ENCODE measurements around the gene LIN28B. TPM values are rescaled to one million over a fixed set of nuclear protein-coding genes. Genes with fewer than 3 reads are reported as not detected.
A peak's percentile ranks its signal among the peaks of the same experiment; 100 is the strongest.
"Not testable (repeated sequence)": the region's sequence is repeated elsewhere in the genome, so short reads cannot be mapped to it uniquely, and the experiment has no call there.

The LIN28B gene
- polyA plus RNA-seq, 4 donors, result 0.08 to 0.17 (median 0.17) TPM

DNA sequence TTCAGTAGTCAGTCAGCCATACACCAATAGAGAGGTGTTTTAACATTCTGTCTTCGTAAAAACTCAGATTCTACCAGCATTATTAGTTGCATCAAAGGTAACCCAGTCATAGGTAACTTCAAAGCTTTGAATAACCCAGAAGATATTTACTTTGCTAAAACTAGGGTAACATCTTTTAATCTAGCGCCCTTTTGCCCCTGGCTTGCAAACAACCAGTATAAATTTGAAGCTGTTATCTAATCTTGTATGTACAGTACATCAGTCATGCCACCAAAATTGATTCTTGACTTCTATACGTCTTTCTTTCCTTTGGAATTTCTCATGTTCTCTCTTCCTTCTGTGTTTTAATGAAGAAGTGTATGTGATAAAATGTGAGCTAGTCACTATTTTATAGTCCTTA lies 109.3 kb downstream of the LIN28B start:
- DNase-seq (ENCODE audit: low read depth in 4 of 4, low spot score in 3 of 4), result no peak

DNA sequence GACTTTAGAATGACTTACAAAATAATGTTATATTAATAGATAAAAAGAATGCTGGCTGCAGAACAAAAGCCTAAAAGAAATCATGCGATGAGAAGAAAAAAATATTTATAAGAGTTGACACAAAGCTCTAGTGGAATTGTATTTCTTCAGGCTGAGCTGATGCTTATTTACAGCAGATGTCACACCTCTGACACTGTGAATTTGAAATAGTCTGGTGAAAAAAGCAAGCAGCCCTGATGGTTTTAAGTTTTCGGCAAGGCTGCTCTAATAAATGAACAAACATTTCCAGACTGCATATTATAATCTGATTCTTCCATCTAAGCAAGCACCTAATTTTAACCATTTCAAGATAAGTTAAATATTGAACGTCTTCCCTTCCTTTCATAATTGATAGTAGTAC lies 109.9 kb downstream of the LIN28B start:
- DNase-seq (ENCODE audit: low read depth in 4 of 4, low spot score in 3 of 4), result no peak

DNA sequence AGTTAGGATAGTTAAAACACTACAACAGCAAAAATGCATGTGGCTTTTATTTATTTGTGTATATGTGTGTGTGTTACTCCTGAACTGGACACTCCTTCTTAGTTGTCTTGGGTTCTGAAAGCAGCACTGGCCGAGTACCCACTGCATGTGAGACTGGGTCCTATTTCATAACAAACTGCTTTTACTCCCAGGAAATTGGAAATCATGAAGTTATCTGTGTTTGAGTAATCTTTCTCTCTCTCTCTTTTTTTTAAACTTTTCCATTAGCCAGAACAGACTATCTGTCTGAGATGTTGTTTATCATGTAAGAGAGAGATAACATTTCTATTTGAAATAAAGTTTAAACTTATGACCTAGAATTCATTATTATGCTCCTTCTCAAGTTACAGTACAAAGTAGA lies 110.4 kb downstream of the LIN28B start:
- DNase-seq (ENCODE audit: low read depth in 4 of 4, low spot score in 3 of 4), result no peak

DNA sequence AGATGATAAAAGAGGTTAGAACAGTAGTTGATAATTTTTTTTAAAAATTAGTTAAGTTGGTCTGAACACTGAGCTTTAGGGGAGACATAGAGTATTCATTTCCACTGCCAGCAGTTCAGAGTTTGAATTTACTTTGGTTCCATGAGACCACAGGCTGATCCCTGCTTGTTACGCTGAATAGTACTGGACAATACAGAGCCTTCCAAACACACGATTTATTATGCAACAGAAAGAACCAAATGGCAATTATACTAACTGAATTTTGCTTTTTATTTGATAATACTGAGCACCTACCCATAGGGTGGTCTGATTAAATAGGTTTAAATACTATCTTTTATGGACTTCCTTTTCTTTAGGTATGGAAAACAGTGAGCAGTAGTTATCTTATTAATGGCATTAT lies 111.5 kb downstream of the LIN28B start:
- no peak for DNase-seq (ENCODE audit: low read depth in 4 of 4, low spot score in 3 of 4)

DNA sequence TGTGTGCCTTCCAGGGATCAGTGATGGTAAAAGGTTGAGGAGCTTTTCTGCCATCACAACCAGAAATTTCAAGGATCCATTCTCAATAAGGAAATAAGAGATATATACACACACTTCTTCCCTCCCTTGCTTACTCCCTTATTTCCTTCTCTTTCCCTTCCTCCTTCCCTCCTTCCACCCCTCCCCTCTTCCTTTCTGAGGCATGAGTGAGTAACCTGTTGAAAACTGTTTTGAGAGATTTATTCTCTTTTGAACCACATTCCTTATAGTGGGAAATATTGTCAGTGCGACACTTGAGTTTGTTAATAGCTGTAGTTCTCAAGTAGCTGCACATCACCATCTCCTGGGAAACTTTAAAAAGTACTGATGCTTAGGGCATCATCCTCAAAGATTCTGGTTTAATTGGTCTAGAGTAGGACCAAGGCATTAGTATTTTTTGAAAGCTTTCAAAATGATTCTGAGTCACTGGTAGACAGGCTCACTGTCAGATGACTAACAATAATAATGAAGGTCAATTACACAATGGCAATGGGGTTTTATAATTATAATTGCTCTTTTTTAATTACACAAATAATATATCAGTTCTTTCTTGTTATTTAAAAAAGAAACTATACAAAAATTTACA lies 113.0 kb downstream of the LIN28B start:
- no peak for DNase-seq (ENCODE audit: low read depth in 4 of 4, low spot score in 3 of 4)

DNA sequence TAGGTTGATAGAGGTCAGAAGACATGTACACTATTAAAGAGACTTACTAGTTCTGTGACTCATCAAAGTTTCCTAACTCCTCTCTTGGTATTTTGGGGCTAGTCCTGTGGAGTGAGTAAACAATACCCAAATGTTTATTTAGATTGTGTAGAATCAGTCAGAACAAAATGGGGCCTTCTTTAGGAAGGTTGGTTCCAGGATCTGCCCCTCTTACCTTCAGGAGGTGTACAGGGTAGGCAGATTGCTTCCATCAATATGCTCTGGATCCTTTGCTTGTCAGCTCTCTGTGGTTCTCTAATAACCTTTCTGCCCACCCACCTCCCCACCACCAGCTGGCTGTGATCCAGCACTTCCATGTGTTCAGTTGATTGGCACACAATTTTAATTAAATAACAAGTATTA lies 115.9 kb downstream of the LIN28B start:
- no peak for DNase-seq (ENCODE audit: low read depth in 4 of 4, low spot score in 3 of 4)

DNA sequence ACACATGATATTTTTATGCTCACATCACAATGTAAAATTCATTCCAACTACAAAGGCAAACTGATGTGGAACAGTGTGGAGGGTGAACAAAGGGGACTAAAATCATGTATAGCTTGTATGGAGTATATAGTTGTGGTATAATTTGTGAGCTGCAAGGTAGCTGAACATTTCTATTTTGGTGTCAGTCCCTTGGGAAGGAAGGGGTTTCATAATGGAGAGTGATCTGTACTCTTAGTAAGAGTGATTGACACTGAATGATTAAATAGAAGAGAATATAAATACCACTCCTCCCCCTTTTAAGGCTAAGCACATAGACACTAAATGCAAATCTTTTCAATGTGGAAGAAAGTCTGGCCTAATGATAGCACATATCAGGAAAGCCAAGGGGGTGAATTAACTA lies 118.3 kb downstream of the LIN28B start:
- no peak for DNase-seq (ENCODE audit: low read depth in 4 of 4, low spot score in 3 of 4)

DNA sequence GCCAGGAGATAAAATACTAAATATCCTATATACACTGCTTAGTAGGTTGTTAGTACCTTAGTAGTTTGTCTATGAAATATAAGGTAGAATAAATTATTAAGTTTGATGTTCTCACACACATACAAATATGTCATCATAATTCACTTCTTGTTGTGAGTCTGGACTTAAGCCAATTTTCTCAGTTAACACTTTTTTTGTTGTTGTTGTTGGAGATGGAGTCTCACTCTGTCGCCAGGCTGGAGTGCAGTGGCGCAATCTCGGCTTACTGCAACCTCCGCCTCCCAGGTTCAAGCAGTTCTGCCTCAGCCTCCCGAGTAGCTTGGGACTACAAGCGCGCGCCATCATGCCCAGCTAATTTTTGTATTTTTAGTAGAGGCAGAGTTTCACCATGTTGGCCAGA lies 119.5 kb downstream of the LIN28B start:
- not testable (repeated sequence) for DNase-seq (ENCODE audit: low read depth in 4 of 4, low spot score in 3 of 4)

DNA sequence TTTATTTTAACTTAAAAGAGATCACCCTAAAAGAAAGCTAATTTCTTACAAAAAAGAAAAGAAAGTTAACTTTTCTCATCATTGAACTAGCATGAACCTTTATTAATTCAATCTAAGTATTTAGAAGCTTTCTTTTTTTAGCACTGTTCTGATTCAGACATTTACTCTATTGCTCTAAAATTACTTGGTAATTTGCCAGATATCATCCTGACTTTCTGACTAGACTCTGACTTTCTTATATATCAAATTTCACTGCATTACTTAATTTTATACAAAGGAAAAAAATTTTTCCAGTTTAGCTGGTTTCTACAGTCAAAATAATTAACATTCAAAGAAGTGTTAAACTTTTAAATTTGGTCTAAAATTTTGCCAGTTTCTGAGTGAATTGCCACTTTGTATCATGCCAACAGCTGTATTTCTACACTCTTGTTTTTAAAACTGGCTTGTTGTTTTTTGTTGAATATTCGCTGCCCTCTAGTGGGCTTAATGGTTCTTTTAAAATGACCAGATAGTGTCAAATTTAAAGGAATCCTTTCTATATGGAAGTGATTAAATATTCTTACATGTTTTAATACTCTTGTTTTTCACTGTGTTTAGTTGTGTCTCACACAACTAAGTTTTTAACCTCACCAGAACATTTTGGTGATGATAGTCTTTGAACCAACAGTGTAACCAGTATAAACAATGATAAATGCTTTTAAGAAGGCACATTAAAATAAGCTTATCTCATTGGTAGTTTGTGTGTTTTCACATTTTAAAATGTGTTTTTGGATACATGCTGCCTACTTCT lies 120.9 kb downstream of the LIN28B start:
- peak; percentile 7 to 39 (median 16) for DNase-seq (ENCODE audit: low read depth in 4 of 4, low spot score in 3 of 4)

DNA sequence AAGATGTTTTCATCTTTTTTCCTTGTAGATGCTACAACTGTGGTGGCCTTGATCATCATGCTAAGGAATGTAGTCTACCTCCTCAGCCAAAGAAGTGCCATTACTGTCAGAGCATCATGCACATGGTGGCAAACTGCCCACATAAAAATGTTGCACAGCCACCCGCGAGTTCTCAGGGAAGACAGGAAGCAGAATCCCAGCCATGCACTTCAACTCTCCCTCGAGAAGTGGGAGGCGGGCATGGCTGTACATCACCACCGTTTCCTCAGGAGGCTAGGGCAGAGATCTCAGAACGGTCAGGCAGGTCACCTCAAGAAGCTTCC lies 121.4 kb downstream of the LIN28B start:
- no peak for DNase-seq (ENCODE audit: low read depth in 4 of 4, low spot score in 3 of 4)

DNA sequence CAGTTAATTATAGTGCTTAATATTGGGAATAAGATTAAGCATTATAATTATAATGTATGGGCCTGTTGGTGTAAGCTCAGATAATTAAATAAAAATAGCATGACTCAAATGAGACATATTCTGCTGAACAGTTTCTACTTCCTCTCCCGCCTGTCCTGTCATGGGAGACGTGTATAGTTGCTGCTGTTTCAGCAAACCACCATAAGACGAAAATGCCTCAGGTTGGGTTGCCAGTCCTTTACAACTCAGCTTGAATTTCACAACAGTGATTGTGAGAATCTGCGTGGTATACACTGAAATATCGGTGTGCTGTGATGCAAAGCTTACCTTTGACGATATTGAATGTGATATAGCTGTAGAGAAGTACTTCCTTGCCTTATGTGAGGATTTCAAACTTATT lies 123.4 kb downstream of the LIN28B start:
- no peak for DNase-seq (ENCODE audit: low read depth in 4 of 4, low spot score in 3 of 4)

DNA sequence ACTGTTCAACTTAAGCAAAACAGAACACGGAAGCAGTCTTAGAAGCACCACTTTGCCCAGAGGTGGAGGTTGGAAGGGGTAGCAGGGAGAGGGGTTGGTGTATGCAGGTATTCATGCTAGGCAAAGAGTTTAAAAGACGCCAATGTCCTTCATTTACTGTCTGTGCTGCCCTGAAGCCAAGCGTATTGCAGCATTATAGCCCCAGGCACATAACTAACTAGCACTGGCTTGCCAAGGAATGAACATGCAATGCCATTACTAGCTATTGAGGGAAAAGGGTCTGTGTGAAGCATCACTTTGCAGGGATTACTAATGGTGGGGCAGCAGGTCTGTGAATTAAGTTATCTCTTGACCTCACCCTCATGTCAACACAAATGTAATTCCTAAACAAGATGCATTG lies 124.8 kb downstream of the LIN28B start:
- DNase-seq (ENCODE audit: low read depth in 4 of 4, low spot score in 3 of 4), result not testable (repeated sequence)

DNA sequence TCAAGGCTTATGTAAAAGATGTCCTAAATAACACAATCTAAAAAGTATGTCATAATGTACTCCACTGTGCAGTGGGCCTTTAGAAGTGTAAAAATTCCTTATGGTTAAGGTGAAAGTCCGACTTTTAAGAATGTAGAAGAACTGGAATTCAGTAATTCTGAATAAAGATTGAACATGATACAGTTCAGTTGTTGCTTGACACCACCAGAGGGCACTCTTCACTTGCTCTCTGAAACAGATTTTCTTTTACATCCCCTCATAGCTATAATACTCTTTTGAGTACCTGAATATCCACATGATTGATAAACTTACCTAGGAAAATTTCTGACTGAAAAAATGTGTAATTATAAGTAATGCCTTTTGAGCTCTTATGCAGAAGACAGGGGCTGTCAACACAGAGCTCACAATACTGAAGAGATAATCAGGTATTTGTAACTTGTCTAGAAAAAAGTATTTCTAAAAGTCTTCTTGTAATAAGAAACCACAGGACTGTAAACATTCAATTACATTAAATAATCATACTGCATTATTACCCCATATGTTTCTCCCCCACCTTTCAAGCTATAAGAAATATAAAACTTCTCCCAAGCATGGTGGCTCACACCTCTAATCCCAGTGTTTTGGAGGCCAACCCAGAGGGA lies 130.8 kb downstream of the LIN28B start:
- DNase-seq (ENCODE audit: low read depth in 4 of 4, low spot score in 3 of 4), result peak; percentile 20 to 48 (median 35)

DNA sequence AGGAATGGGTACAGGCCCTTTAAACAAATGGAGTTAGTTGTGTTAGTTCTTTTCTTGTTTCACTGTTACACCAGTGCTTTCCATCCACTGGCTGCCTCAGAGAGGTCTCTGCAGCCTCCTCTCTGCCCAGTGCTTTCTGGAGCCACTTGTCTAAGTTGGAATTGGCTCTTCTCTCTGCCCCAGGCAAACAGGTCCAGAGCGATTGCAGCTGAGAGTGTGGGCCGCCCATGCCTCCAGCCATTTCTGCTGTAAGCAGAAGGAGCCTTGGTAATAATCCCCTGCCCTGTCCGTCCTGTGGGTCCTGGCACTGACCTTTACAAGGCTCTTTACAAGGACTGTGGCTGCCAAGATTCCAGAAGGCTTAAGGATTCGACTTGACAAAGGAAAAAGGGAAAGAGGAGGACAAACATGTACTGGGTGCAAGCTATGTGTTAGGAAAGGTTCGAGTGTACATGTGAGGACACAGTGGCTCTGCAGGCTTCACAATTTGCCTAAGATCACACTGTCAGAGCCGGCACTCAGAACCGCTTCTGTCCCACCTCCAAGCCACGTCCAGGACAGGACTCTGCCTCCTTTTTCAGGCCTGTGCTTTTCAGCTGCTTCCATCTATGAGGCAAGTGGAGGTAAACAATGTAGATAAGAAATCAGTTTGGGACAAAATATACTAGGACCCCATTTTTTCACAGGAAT lies 134.4 kb downstream of the LIN28B start:
- no peak for DNase-seq (ENCODE audit: low read depth in 4 of 4, low spot score in 3 of 4)

DNA sequence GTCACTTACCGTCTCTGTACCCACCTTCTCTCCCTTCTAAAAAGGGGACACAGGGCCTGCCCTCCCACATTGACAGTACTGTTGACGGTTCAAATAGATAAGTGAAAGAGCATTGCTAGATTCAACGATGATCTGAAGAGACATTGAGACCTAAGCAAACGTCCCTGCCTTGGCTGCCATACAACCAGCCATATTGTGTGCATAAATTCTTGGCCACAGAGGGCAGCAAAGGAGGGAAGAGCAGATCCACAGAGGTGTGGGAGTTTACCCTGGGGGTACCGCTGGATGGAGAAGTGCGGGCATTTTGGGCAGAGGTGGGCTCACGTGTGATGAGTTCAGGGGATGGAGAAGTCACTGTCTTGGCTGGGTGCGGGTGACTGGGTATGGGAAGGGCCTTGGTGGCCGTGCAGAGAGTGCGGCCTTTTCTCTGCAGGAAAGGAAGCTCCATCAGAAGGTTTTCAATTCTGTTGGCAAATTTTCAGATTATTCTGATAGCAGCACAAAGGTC lies 137.3 kb downstream of the LIN28B start:
- no peak for DNase-seq (ENCODE audit: low read depth in 4 of 4, low spot score in 3 of 4)

DNA sequence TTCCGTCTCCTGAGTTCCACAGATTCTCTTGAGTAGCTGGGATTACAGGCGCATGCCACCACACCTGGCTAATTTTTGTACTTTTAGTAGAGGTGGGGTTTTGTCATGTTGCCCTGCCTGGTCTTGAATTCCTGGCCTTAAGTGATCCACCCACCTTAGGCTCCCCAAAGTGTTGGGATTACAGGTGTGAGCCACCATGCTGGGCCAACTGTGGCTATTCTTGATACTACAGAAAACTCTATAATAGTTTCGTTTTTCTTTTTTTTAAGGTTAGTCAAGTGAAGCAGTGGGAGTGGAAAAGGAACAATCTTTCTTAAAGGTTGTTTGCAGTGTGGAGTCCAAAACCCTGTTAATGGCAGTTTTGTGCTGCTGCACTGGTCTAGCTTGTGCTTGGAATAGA lies 138.2 kb downstream of the LIN28B start:
- no peak for DNase-seq (ENCODE audit: low read depth in 4 of 4, low spot score in 3 of 4)

DNA sequence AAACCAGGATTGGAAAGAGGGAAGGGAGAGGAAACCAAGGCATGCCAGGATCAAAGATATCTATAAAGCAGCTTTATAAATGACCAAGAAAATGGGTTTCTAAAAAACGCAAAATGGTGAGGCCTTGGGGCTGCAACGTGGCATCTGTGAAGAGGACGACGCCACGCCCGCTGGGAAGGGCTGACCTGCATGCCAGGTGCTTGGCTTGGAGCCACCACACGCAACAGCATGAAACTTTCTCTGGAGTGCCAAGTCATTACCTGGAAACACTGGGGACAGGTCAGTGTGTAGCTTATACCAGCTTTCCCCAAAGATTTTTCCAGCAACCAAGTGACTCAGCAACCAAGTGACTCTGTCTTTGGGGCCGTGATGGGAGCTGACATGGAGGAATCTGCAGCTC lies 140.4 kb downstream of the LIN28B start:
- DNase-seq (ENCODE audit: low read depth in 4 of 4, low spot score in 3 of 4), result no peak

DNA sequence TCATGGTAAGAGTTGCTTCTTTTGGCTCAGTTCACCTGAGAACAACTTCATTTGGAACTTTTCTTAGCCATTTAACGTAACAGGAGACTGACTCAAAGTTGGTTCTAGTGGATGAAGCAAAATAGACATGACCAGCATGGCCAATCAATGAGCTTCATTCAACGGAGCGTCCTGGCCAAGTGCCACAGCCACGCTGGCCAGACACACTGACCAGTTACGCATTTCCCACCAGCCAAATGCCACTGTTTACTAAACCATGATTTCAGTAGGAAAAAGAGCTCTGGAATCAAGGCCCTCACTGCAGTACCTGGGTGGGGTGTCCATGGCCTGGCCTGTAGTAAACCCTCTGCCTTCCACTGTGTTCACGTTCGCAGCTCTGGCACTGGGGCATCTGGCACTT lies 142.5 kb downstream of the LIN28B start:
- DNase-seq (ENCODE audit: low read depth in 4 of 4, low spot score in 3 of 4), result no peak

DNA sequence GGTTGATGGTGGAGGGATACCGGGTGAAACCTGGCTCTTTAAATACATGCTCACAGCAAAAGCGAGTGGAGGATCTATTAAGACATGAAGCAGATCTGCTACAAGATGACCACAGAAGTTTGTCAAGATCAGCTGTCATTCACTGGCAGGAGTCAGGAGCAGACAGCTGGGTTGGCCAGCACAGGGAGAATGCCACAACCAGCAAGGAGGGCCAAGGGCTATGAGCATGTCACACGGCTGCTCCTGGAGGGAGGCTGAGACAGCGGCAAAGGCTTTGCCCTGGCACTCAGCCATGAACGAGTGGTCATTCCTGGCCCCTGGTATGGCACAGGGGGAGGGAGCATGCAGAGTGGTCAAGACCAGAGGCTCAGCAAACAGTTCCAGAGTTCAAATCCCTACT lies 145.3 kb downstream of the LIN28B start:
- DNase-seq (ENCODE audit: low read depth in 4 of 4, low spot score in 3 of 4), result no peak

DNA sequence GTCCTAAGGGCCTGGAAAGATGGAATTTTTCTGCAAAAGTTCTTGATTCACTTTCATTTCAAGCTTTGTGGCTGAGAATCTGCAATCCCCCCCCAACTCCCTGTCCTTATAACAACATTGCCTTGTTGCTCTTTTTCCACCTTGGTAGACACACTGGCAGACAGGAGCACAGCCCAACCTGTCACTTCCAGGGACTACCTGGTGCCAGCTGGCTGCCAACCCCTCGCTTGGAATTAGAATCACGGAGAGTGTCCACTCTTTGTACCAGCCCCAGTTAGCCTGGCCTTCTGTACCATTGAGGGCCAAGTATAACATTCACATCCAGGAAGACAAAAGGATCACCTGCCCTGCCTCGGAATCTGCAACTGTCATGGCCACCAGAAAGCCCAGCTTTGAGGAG lies 148.2 kb downstream of the LIN28B start:
- no peak for DNase-seq (ENCODE audit: low read depth in 4 of 4, low spot score in 3 of 4)

DNA sequence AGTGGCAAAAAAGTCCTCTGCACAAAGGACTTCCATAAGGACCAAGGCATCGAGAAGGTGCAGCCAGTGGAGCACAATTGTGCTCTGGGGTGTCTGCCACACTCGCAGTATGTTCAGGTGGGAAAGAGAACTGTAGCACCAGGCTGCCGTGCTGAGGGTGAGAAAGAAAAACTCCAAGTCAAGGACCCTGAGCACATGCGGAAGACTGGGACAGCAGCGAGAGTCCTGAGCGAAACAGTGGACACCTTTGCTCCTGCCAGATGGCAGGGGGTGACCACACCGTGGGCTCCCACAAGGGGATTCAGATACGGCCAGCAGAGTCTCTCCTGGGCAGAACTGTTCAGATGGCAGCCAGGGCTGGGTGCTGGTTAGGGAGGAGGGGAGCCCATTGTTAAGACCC lies 149.4 kb downstream of the LIN28B start:
- DNase-seq (ENCODE audit: low read depth in 4 of 4, low spot score in 3 of 4), result no peak
